Breast epithelium (tissue), 3 donors: Measurements from ENCODE around the gene NETO2.

ENCODE experiments used
- CTCF ChIP-seq, 3 donors: fragments of 450-650 bp; IDR thresholded peaks; one replicate each; pipeline ENCODE4 v1.5.1; 2016 to 2017; ENCODE audit warnings: antibody characterized with exemption in 3 of 3, mild to moderate bottlenecking in 3 of 3, moderate library complexity in 3 of 3
- POLR2A ChIP-seq: fragments of 450-650 bp; IDR thresholded peaks from one replicate; pipeline ENCODE4 v1.6.1; 2016; ENCODE audit warnings: antibody characterized with exemption, mild to moderate bottlenecking, moderate library complexity
- POLR2AphosphoS5 ChIP-seq, 3 donors: sonication (generic); formaldehyde crosslinking; IDR thresholded peaks; one replicate each; pipeline ENCODE4 v1.6.1; 2017; ENCODE audit warnings: antibody characterized with exemption in 3 of 3

- no peak for TF ChIP-seq CTCF (IDR thresholded peaks at IDR 0.05)
- TF ChIP-seq POLR2AphosphoS5 (IDR thresholded peaks at IDR 0.05) = no peak
- TF ChIP-seq POLR2A = no peak
These were observed 13.8 kb downstream of the NETO2 start for GRCh38 chr16:47129755-47130435.
